GM23248 (cell line): ENCODE measurements around the gene SLC35E2B.

ENCODE experiments used
- EZH2 ChIP-seq: fragments of 200-600 bp; sonication (generic); IDR thresholded peaks from 2 replicates; pipeline ENCODE4 v1.6.1; 2018; ENCODE audit warnings: antibody characterized with exemption, mild to moderate bottlenecking; ENCODE audit not compliant: insufficient read depth, poor library complexity, severe bottlenecking
- EZH2phosphoT487 ChIP-seq: fragments of 200-600 bp; sonication (generic); IDR thresholded peaks from 2 replicates; pipeline ENCODE4 v1.6.1; 2018; ENCODE audit warnings: antibody characterized with exemption, moderate library complexity, mild to moderate bottlenecking, low read depth; ENCODE audit not compliant: insufficient read depth

DNA sequence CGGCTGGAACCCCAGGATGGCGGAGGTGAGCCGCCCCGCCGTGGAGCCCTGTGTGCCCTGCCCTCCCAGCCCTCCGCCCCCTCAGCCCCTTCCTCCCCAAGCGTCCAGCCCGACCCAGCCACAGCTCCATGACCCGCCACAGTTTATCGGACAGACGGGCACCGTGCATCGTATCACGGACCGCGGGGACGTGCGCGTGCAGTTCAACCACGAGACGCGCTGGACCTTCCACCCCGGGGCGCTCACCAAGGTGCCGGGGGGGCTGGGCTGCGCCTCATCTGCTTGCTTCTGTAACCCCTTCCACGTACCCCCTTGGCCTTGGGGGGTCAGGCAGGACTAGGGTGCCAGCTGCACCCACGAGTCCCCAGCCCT is 67.2 kb downstream of the SLC35E2B start:
- TF ChIP-seq EZH2 (no peak), EZH2phosphoT487 (no peak)
